Activated CD8-positive, alpha-beta memory T cell treated with anti-CD3 and anti-CD28 coated beads, Interleukin-2, amount 50 U/mL, for 1 hour (primary cell): ENCODE data around the gene CRYZL1.

Experiments
- DNase-seq: peaks from one replicate; pipeline ENCODE4 v3.0.0-alpha.2; 2020; ENCODE audit errors: extremely low read depth

CRYZL1 gene

DNA sequence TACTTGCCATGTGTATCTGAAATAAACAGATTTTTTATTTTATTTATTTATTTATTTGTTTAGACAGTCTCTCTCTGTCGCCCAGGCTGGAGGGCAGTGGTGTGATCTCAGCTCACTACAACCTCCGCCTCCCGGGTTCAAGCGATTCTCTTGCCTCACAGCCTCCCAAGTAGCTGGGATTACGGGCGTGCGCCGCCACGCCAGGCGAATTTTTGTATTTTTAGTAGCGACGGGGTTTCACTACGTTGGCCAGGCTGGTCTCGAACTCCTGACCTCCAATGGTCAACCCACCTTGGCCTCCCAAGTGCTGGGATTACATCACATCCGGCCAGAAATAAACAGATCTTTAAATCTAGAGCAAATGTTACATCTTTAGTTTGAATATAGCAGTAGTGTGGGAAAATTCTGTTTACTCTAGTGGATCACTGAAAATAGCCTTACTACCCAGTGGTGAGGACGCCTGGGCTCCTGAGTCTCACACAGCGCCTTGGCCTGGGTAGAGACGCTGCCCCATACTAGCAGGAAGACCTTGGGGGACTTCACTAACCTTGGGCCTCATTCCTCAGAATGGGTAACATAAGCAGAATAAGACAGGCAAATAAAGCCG, 100.3 kb downstream of the CRYZL1 start:
- no peak for DNase-seq

DNA sequence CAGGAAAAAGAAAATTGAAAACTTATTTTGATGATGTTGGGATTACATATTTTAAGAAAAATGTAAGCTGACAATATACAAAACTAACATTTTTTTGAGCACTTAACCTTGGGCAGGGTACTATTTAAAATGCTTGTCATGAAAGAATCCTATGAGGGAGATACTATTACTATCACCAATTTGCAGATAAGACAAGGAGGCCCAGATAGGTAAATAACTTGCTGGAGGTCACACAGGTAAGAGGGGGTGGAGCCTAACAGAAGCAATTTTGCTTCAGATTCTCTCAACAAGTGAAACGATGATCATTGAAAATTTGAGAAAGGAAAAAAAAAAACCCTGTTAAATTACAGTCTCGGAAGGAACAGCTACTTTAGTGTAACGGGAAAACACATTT, 100.8 kb downstream of the CRYZL1 start:
- DNase-seq, result no peak

DNA sequence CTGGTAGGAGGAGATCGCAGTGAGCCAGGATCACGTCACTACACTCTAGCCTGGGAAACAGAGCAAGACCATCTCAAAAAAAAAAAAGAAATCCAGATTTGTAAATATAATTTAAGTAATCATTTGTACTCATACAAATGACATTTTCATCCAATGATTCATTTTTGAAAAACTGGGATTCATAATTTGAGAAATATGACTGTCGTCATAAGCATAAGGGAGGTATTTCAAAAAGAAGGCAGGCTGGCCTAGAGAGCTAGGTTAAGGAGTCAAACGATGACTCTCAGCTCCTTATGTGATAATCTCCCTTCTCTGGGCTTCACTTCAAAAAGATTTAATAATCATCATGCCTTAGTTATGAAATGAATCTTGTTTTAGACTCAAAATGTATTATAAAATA, 101.9 kb downstream of the CRYZL1 start:
- DNase-seq, result no peak
